ENCODE results near the gene BTBD2.

Gene BTBD2

DNA sequence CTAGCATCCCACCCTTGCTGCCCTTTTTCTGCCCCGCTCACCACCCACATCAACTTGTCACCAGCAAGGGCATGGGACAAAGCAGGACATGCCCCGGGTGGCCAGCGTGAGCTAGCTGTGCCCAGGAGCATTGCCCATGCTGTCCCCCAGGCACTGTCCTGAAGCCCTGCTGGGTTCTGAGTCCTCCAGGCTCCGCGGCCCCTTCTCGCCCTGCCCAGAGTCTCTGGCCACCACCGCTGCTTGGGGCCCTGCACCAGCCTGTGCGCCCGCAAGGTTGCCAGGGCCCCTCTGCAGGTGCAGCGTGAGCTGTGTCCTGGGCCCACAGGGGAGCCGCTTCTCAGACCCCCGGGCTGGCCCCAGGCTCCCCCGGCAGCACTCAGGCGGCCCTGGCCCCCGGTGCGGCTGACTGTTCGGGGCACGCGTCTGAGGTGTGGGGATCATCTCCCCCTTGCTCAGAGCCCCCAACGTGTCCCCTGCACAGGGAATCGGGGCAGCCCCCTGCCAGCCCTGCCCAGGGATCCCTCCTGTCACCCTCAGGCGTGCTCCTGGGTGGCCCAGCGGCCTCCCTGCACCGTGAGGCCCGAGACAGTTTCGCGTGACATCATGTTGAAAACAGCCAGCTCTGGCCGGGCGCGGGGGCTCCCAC, 70.5 kb downstream of the BTBD2 start:
- in situ Hi-C loops (cut with MboI; ENCODE audit: low sequenced_read_pairs), result no loop called here

DNA sequence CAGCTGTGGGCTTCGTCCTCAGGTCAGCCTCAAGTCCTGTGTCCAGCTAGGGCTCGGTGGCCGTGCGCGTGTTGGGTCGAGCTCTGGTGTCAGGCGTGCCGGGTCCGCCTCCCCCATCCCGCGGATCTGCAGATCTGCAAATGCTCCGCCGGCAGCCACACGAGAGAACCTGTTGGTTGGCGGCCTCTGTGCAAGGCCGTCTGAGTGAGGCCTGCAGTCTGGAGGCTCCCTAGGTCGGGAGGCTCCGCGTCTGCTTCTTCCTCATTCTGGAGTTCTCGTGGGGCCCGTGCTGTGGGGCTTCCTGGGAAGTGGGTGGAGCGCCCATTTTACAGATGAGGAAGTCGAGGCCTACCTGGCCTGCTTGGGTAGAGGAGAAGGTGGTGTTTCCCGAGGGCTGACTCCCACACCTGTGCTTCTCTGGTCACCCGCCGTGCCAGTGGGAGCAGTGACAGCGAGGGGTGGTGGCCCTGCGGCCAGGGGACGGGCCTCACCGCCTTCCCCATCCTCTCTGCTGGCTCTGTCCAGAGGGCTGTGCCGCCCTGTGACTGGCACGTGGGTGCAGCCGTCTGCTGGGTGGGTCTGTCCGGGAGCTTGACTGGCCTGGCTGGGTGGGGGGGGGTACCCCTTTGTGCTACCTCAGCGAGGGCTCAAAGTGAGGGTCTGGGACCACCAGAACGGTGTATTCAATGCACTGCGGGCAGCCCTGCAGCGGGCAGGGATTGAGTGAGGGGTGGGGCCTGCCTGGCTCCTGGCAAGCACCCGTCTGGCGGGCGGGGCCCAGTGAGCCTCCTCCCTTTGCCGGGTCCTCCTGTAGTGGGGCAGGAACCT, 71.2 kb downstream of the BTBD2 start:
- in situ Hi-C loops (cut with MboI; ENCODE audit: low sequenced_read_pairs), result no loop called here

DNA sequence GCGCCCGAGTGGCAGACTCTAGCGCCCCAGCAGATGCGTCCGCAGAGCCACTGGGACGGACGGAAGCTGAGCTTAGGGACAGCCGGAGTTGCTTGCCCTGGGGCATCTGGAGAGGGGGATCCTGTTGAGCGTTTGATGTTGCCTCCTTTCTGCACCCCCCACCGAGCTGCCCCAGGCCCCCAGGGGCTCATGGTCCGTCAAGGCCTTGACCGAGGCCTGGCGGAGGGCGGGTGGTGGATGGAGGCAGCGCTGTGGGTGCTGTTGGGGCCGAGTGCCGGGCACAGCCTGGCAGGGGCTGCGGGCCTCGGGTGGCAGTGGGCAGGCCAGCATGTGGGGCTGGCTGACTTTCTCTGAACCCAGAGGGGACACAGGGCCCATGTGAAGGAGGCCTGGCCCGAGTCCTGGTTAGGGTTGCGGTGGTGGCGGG, 71.8 kb downstream of the BTBD2 start:
- in situ Hi-C loops (cut with MboI; ENCODE audit: low sequenced_read_pairs), result no loop called here

DNA sequence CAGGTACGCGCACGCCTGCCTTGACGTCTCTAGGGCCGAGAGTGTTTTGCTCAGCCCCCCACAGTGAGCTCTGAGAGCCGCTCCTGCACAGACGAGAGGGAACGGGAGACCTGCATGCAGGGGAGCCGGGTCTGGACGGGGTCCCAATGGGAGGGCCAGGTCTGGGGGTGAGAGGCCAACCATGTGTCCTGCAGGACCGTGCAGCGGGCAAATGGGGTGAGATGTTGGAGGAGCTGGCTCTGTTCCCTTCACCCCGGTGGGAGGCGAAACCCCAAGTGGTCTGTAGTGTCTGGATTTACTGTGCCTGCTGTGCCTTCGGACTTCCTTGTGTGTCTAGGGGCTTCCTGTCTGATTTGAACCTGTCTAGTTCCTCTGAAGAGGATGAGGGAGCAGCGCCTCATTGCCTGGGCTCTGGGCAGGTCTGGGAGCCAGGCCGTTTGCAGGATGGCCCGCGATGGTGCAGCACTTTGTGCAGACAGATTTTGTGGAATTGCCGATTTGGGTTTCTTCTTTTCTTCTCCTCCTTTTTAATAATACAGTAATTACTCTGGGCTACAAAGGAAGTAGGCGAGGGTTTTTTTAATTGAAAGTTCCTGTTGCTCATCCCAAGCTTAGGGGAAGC, 72.5 kb downstream of the BTBD2 start:
- in situ Hi-C loops (cut with MboI; ENCODE audit: low sequenced_read_pairs), result no loop called here

DNA sequence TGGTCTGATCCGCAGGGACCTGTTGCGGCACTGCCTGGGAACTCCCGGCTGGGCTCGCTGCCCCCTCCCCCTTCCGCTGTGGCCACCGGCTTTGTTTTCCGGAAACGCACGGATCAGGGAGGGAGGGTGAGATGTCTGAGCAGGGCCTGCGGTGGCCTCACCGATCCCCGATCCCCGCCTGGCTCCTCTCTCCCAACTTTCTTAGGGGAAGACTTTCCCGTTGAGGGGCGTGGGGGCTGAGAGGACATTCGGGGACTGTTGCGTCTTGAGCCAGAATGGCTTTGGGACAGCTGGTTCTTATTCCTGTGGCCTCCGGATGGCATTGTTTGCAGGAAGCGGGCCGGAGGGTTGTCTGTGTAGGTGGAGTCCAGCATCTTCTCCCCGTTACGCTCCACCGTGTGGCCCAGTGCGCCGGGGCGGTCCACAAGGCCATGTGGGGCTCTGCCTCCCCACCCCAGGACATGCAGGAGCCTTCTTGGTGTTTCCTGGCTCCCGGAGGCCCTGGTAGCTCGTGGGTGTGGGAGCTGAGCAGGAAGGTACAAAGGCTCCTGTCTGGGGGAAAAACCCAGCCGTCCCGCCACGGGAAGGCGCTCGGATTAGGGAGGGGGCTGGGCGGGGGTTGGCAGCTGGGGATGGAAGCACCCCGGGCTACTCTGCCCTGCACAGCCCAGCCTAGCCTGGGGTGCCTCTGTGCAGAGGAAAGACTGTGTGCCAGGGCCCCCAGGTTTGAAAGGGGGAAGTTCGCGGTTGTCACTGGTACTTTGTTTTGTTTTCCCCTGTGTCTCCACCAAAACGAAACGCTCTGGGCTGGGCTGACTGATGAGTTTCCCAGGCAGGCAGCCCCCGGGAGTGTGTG, 73.2 kb downstream of the BTBD2 start:
- in situ Hi-C loops (cut with MboI; ENCODE audit: low sequenced_read_pairs), result no loop called here

DNA sequence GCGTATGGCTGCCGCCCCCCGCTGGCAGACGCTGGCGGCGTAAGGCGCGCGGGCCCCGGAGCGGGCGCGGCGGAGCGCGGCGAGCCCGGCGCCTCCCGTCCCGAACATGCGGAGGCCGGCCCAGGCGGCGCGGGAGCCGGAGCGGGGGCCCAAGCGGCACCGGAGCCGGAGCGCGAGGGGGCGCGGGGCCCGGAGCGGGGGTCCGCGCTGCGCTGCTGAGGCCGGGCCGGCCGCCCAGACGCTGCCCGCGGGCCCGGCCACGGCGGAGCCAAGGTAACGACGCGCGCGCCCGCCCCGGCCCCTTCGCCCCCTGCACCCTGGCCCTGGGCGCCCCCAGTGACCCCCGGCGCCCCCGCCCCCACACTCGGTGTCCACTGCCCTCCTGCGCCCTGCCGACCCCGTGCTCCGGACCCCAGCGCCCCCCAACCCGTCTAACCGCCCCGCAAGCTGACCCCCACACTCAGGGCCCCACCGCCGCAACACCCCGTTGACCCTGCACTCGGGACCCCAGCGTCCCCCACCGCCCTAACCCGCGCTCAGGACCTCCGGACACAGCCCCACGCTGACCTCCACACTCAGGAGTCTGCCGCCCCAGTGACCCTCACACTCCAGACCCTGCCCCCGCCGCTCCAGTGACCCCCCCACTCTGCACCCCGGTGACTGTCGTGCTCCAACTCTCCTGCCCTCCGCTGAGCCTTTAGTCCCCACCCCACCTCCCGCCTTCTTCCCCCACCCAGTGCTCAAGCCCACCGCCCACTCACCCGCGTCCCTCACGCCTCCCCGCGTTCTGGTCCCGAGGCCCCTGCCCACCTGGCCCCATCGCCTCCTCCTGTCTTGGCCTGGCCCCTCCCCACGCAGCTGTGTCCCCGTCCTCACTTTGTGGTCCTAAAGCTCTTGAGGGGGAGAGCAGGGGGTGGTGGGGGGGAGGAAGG, 74.1 kb downstream of the BTBD2 start, which contains the start of gene CSNK1G2:
Gene CSNK1G2 (plus strand): TSS at position 27 of the 932 bp plus-strand sequence. CDS start 28,601 bp downstream, outside the sequence.
- in situ Hi-C loops (cut with MboI; ENCODE audit: low sequenced_read_pairs), result no loop called here

DNA sequence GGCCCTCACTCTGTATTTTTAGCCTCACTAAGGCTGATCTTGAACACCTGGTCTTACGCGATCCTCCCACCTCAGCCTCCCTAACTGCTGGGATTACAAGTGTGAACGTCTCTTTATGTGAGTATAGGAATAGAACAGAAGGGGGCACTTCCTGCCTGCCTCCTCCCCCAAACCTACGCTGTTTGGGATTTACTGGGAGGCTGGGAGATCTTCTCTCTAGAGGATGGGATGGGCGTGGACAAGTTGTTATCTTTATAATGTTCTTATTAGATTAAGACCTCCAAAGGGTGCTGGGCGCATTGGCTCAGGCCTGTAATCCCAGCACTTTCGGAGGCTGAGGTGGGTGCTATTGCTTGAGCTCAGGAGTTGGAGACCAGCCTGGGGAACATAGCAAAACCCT, 77.4 kb downstream of the BTBD2 start:
- in situ Hi-C loops (cut with MboI; ENCODE audit: low sequenced_read_pairs), result no loop called here

DNA sequence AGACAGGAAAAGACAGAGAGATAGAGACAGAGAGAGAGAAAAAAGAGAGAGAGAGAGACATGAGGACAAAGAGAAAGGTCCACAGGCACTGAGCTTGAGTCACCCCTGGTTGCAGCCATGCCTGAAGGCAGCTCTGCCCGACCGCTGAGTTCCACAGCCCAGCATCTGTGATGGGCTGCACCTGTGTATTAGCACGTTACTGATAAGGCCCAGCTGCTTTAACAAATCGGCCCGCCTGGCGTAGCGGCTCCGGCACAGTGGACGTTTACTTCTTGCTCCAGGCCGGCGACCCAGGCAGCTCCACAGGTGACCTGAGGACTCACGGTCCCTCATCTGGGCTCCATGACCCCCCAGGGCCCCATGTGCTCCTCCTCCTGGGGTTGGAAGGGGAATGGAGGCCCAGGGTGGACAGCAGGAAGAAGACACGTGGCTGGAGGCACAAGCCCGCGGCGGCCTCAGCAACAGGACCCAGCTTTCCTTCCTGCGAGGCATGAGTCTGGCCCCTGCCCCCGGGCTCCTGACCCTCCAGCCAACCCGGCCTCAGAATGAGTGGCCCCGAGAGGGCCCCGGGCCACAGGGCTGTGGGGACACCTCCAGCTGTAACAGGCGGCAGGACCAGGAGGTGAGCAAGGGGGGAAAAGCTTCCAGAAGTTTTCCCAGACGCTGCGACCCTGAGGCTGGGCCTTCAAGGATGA, 78.5 kb downstream of the BTBD2 start:
- in situ Hi-C loops (cut with MboI; ENCODE audit: low sequenced_read_pairs), result no loop called here

DNA sequence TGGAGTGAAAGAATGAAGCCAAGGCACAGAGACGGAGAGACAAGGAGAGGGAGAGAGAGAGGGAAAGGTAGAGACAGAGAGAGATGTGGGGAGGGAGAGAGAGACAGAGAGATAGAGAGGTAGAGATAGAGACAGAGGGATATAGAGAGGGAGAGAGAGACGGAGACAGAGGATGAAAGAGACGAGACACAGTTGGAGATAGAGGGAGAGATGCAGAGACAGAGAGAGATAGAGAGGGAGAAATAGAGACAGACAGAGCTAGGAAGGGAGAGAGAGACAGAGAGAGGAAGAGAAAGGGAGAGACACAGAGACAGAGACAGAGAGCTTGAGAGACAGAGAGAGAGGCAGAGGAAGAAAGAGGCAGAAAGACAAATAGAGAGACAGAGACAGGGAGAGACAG, 79.1 kb downstream of the BTBD2 start:
- in situ Hi-C loops (cut with MboI; ENCODE audit: low sequenced_read_pairs), result no loop called here

DNA sequence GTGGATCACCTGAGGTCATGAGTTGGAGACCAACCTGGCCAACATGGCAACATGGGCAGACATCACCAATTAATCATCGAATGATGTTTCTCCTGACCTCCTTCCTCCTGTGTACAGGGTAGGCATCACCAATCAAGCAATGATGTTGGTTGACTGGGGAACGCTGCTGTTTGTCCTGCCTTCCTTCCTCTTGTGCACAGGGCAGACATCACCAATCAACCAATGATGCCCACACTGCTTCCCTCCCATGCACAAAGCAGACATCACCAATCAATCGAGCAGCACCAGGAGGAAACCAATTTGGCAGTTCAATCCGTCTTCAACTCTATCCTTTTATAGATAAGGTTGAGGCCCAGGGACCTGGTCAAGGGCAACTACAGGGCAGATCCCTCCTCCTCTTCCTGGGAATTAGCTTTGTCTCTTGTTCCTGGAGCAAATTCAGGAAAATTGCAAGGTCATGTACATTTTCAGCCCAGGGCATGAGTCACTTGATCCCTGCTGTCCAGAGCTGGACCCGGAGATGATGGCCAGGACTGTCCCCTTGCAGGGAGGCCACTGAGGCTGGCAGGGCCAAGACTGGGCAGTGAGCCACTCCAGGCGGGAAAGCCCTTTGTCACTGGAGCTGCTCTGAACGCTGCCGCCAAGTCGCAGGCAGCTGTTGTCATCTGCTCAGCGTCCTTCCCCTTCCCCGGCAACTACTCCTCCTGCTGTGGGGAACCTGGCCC, 79.9 kb downstream of the BTBD2 start:
- in situ Hi-C loops (cut with MboI; ENCODE audit: low sequenced_read_pairs), result no loop called here

All from HL-60/S4 (cell line).